ENCODE measurements around the gene ADPRH. TPM values are rescaled to one million over a fixed set of nuclear protein-coding genes. Genes with fewer than 3 reads are reported as not detected.

Gene ADPRH
- 23.6 and 25.3 TPM in 2 replicates for total RNA-seq

GRCh38 chr3:119579366-119580066 is at the start of gene ADPRH:
Gene ADPRH (plus strand): TSS chr3:119579492. CDS start chr3:119582170, 2,678 bp downstream.

DNA sequence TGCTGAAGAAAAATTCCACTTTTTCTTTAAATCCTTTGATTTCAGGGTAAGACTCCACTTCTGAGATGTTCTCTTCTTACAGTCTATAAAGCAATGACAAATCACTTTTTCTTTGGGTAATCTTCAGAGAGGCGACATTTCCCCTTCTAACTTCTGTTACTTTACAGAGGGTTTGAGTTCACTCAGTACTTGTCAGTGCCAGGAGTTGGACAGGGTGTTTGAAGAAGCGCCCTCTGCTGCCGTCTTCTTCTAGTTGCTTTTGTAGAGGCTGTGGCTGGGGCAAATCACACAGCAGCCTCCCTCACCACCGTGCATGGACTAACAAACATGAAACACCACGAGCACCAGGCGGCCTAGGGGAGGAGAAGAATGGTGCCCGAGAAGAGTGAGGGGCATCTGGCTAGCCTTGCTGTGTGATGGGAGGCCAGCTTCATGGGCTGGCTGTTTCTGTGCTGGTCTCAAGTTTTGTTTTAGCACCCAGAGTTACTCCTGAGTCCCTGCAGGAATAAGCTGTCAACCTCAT is 19.8 kb upstream of the ADPRH start, which contains the start of gene CD80:
TSS of gene CD80 (minus strand) at position 174 of the 523 bp plus-strand sequence. CDS start 1,886 bp downstream, outside the sequence.

GRCh38 chr3:119597548-119598288 is 18.4 kb downstream of the ADPRH start, which contains the start of gene PLA1A:
Gene PLA1A (plus strand): TSS chr3:119597885. CDS start chr3:119597914, 29 bp downstream.

Other genes starting within 250 kb of the ADPRH start
- 89.9 and 100 TPM in 2 replicates for gene TMEM39A, start 115.9 kb upstream of the ADPRH start, total RNA-seq
- 10.6 and 19.1 TPM in 2 replicates for gene POGLUT1, start 110.5 kb upstream of the ADPRH start, total RNA-seq
- gene TIMMDC1, start 80.9 kb upstream of the ADPRH start, total RNA-seq = 46.7 and 67.5 TPM in 2 replicates
- gene CD80, start 19.9 kb upstream of the ADPRH start, total RNA-seq = 0.39 and 0.76 TPM in 2 replicates
- 0.87 and 1.6 TPM in 2 replicates for gene PLA1A, start 18.4 kb downstream of the ADPRH start, total RNA-seq
- gene POPDC2, start 81.1 kb downstream of the ADPRH start, total RNA-seq = 0.22 and 1.6 TPM in 2 replicates
- gene COX17, start 97.9 kb downstream of the ADPRH start, total RNA-seq = 6.3 and 17.7 TPM in 2 replicates
- not detected in 2 replicates for gene CFAP91, start 123.5 kb downstream of the ADPRH start, total RNA-seq
- not detected in 2 replicates for gene NR1I2, start 202.6 kb downstream of the ADPRH start, total RNA-seq

Data from placental epithelial cell (primary cell).